Measurements from ENCODE around the gene SDC1. TPM values are rescaled to one million over a fixed set of nuclear protein-coding genes. Genes with fewer than 3 reads are reported as not detected.

Gene SDC1
- total and polyA plus RNA-seq, 11 donors, result 0.15 to 2.2 (median 0.36) TPM; not detected in 1

GRCh38 chr2:20186855-20187187 is 38.1 kb downstream of the SDC1 start:
- Histone ChIP-seq H3K27me3 (no peaks in the 10 kb centered on the region), H3K4me1 (peaks cover 0 to 17% (median 0%) of the 10 kb centered on the region in 12 donors), H3K27ac (no peak overlapping the region), H3K36me3 (no peaks in the 10 kb centered on the region), H3K4me3 (no peak overlapping the region), H3K9me3 (no peaks in the 10 kb centered on the region)
- no peak for ATAC-seq
- intact Hi-C loops (cut with DNase I), result no loop called here
- TF ChIP-seq POLR2A (IDR thresholded peaks at IDR 0.05), result no peak
- no peak for TF ChIP-seq CTCF (IDR thresholded peaks at IDR 0.05)
- peak in 1 of 5 donors; percentile 0 for DNase-seq
- WGBS, 4 donors, result 80 to 85% (median 82%) methylated on average over 3 to 4 of the region's 4 CpGs

- Histone ChIP-seq H3K4me3 (no peak overlapping the region), H3K4me1 (peaks cover 0 to 17% (median 0%) of the 10 kb centered on the region in 12 donors), H3K27ac (peak overlapping the region in 1 of 12 donors; percentile 42), H3K36me3 (no peaks in the 10 kb centered on the region), H3K27me3 (no peaks in the 10 kb centered on the region), H3K9me3 (no peaks in the 10 kb centered on the region)
- intact Hi-C loops (cut with DNase I), result no loop called here
- DNase-seq (no peak), ATAC-seq (peak in 1 of 4 donors; percentile 12)
- TF ChIP-seq POLR2A (IDR thresholded peaks at IDR 0.05), result no peak
- TF ChIP-seq CTCF (IDR thresholded peaks at IDR 0.05), result no peak
- WGBS, 4 donors, result 74 to 87% (median 83%) methylated on average over 12 to 13 of the region's 13 CpGs
Measured at GRCh38 chr2:20186078-20186854, 38.7 kb downstream of the SDC1 start.

- H3K4me3 ChIP-seq, result no peak overlapping the region
- peak overlapping the region in 1 of 12 donors; percentile 42 for H3K27ac ChIP-seq
- no peaks in the 10 kb centered on the region for H3K9me3 ChIP-seq
- peak in 1 of 4 donors; percentile 43 for ATAC-seq
- H3K4me1 ChIP-seq, result peaks cover 0 to 17% (median 0%) of the 10 kb centered on the region in 12 donors
- WGBS, 4 donors, result 70 to 83% (median 76%) methylated on average over 16 to 18 of the region's 18 CpGs
- no peaks in the 10 kb centered on the region for H3K27me3 ChIP-seq
- intact Hi-C loops (cut with DNase I), result no loop called here
- no peaks in the 10 kb centered on the region for H3K36me3 ChIP-seq
- TF ChIP-seq POLR2A (IDR thresholded peaks at IDR 0.05), result no peak
- TF ChIP-seq CTCF (IDR thresholded peaks at IDR 0.05), result no peak
- DNase-seq, result no peak
Measured at GRCh38 chr2:20185176-20186022, 39.5 kb downstream of the SDC1 start.
